Measurements from ENCODE around the gene UBE2N. TPM values are rescaled to one million over a fixed set of nuclear protein-coding genes. Genes with fewer than 3 reads are reported as not detected.
A peak's percentile ranks its signal among the peaks of the same experiment; 100 is the strongest.
"Not testable (repeated sequence)": the region's sequence is repeated elsewhere in the genome, so short reads cannot be mapped to it uniquely, and the experiment has no call there.

Gene UBE2N
- total RNA-seq, 2 donors from 2014 or later, result 106 to 137 TPM

GRCh38 chr12:93381161-93381975 lies 60.4 kb downstream of the UBE2N start:
- H3K9me3 ChIP-seq, result no peaks in the 10 kb centered on the region
- H3K36me3 ChIP-seq, result no peaks in the 10 kb centered on the region
- H3K27me3 ChIP-seq, result no peaks in the 10 kb centered on the region
- no peak for DNase-seq
- intact Hi-C loops (cut with DNase I), result no loop called here
- peak overlapping the region; percentile 17 to 99 for H3K9ac ChIP-seq (ENCODE audit: low read depth in 2 of 2, low read length in 2 of 2)
- H3K27ac ChIP-seq, result peak overlapping the region; percentile 26
- peaks cover under 1% of the 10 kb centered on the region for H3K4me1 ChIP-seq
- no peak for TF ChIP-seq CTCF (IDR thresholded peaks at IDR 0.05)
- H3K4me3 ChIP-seq, result peak overlapping the region; percentile 9

GRCh38 chr12:93380480-93381121 lies 61.1 kb downstream of the UBE2N start:
- peak overlapping the region; percentile 64 for H3K4me3 ChIP-seq
- peak overlapping the region; percentile 82 for H3K27ac ChIP-seq
- peak overlapping the region in 1 of 2 donors; percentile 99 for H3K9ac ChIP-seq (ENCODE audit: low read depth in 2 of 2, low read length in 2 of 2)
- H3K4me1 ChIP-seq, result peaks cover 3% of the 10 kb centered on the region
- no peak for DNase-seq
- H3K36me3 ChIP-seq, result no peaks in the 10 kb centered on the region
- no peak for TF ChIP-seq CTCF (IDR thresholded peaks at IDR 0.05)
- no peaks in the 10 kb centered on the region for H3K27me3 ChIP-seq
- intact Hi-C loops (cut with DNase I), result no loop called here
- no peaks in the 10 kb centered on the region for H3K9me3 ChIP-seq

GRCh38 chr12:93379981-93380361 lies 61.8 kb downstream of the UBE2N start:
- Histone ChIP-seq H3K27ac (peak overlapping the region; percentile 82), H3K4me3 (peak overlapping the region; percentile 64), H3K4me1 (peaks cover 3% of the 10 kb centered on the region), H3K27me3 (no peaks in the 10 kb centered on the region), H3K9me3 (no peaks in the 10 kb centered on the region), H3K36me3 (no peaks in the 10 kb centered on the region), H3K9ac (ENCODE audit: low read depth in 2 of 2, low read length in 2 of 2) (peak overlapping the region; percentile 99)
- intact Hi-C loops (cut with DNase I), result no loop called here
- no peak for DNase-seq
- TF ChIP-seq CTCF (IDR thresholded peaks at IDR 0.05), result no peak

- DNase-seq, result no peak
- H3K4me1 ChIP-seq, result peaks cover 3% of the 10 kb centered on the region
- peak overlapping the region; percentile 82 for H3K27ac ChIP-seq
- H3K9me3 ChIP-seq, result no peaks in the 10 kb centered on the region
- peak overlapping the region; percentile 99 for H3K9ac ChIP-seq (ENCODE audit: low read depth in 2 of 2, low read length in 2 of 2)
- H3K4me3 ChIP-seq, result peak overlapping the region; percentile 64
- H3K27me3 ChIP-seq, result no peaks in the 10 kb centered on the region
- no peaks in the 10 kb centered on the region for H3K36me3 ChIP-seq
- intact Hi-C loops (cut with DNase I), result no loop called here
- TF ChIP-seq CTCF (IDR thresholded peaks at IDR 0.05), result no peak
These were observed 62.3 kb downstream of the UBE2N start for GRCh38 chr12:93379326-93379980.

- peak overlapping the region; percentile 82 for H3K27ac ChIP-seq
- H3K27me3 ChIP-seq, result no peaks in the 10 kb centered on the region
- H3K4me3 ChIP-seq, result peak overlapping the region; percentile 64
- intact Hi-C loops (cut with DNase I), result no loop called here
- peaks cover 3% of the 10 kb centered on the region for H3K4me1 ChIP-seq
- no peaks in the 10 kb centered on the region for H3K36me3 ChIP-seq
- no peak for TF ChIP-seq CTCF (IDR thresholded peaks at IDR 0.05)
- no peaks in the 10 kb centered on the region for H3K9me3 ChIP-seq
- peak overlapping the region; percentile 99 for H3K9ac ChIP-seq (ENCODE audit: low read depth in 2 of 2, low read length in 2 of 2)
- DNase-seq, result peak; percentile 27
These were observed 62.8 kb downstream of the UBE2N start for GRCh38 chr12:93378998-93379325.

- intact Hi-C loops (cut with DNase I), result not testable (repeated sequence)
These were observed 63.4 kb downstream of the UBE2N start for GRCh38 chr12:93378196-93378997.

More at GRCh38 chr12:93378196-93378997, 63.4 kb downstream of the UBE2N start:
- peak overlapping the region; percentile 64 for H3K4me3 ChIP-seq
- H3K36me3 ChIP-seq, H3K4me1 ChIP-seq, H3K9me3 ChIP-seq, H3K27me3 ChIP-seq: not testable (repeated sequence)
- DNase-seq, result peak; percentile 56
- peak overlapping the region; percentile 99 for H3K9ac ChIP-seq (ENCODE audit: low read depth in 2 of 2, low read length in 2 of 2)
- H3K27ac ChIP-seq, result peak overlapping the region; percentile 82

Data from colonic mucosa (tissue), 4 donors.